GM21723 (cell line): ENCODE data around the gene CEP43.

Experiments
- ATAC-seq: cut with Tn5 transposase; IDR thresholded peaks from one replicate; pipeline ENCODE4 v1.9.1; 2021; ENCODE audit warnings: mild to moderate bottlenecking, moderate library complexity; ENCODE audit not compliant: unreplicated experiment

CEP43 gene

GRCh38 chr6:166999145-166999883, at the start of gene CEP43:
Gene CEP43, plus strand, starts transcription at chr6:166999397. Its CDS starts 16 bp downstream, at chr6:166999413.
- ATAC-seq = peak; percentile 92

GRCh38 chr6:166949528-166950442, 49.4 kb upstream of the CEP43 start:
- ATAC-seq = peak; percentile 1

GRCh38 chr6:166950443-166950821, 48.8 kb upstream of the CEP43 start:
- peak; percentile 50 for ATAC-seq

GRCh38 chr6:166950892-166951669, 48.1 kb upstream of the CEP43 start:
- ATAC-seq = peak; percentile 87

GRCh38 chr6:166951670-166952060, 47.5 kb upstream of the CEP43 start:
- ATAC-seq = no peak

- ATAC-seq = no peak
Measured at GRCh38 chr6:166952121-166952520, 47.1 kb upstream of the CEP43 start.

- ATAC-seq = no peak
Measured at GRCh38 chr6:166952567-166953486, 46.4 kb upstream of the CEP43 start.

GRCh38 chr6:166954118-166954713, 45.0 kb upstream of the CEP43 start:
- ATAC-seq = no peak

- ATAC-seq = no peak
Measured at GRCh38 chr6:166955121-166955864, 43.9 kb upstream of the CEP43 start.

GRCh38 chr6:166955865-166956443, 43.2 kb upstream of the CEP43 start:
- ATAC-seq = peak; percentile 3

- peak; percentile 77 for ATAC-seq
Measured at GRCh38 chr6:166956444-166957086, 42.6 kb upstream of the CEP43 start, which contains the start of gene RNASET2. Gene RNASET2, minus strand, starts transcription at chr6:166956550. Its CDS starts 368 bp downstream, at chr6:166956182.

GRCh38 chr6:166957087-166957804, 42.0 kb upstream of the CEP43 start:
- ATAC-seq = peak; percentile 48

GRCh38 chr6:166957805-166958076, 41.5 kb upstream of the CEP43 start:
- ATAC-seq = no peak

GRCh38 chr6:166958926-166959861, 40.0 kb upstream of the CEP43 start:
- ATAC-seq = no peak

- ATAC-seq = no peak
Measured at GRCh38 chr6:166959911-166960608, 39.1 kb upstream of the CEP43 start.

GRCh38 chr6:166960609-166960978, 38.6 kb upstream of the CEP43 start:
- no peak for ATAC-seq
